MM.1S (cell line): Measurements from ENCODE around the gene KIF21B.

Source experiments
- EZH2 ChIP-seq: fragments of 300-600 bp; sonication (generic); optimal IDR thresholded peaks from 2 replicates; pipeline ENCODE3; 2017; ENCODE audit warnings: low read depth, mild to moderate bottlenecking, antibody characterized with exemption, low read length, mixed read lengths
- EZH2phosphoT487 ChIP-seq: fragments of 300-600 bp; sonication (generic); IDR thresholded peaks from 2 replicates; pipeline ENCODE4 v1.6.1; 2018; ENCODE audit warnings: antibody characterized with exemption, low read length
- TF ChIP-seq, protein P1 (sequence below): fragments of 300-600 bp; sonication (generic); IDR thresholded peaks from 2 replicates; pipeline ENCODE4 v1.5.1; 2016; ENCODE audit warnings: antibody characterized with exemption, low read length, mixed read lengths

GRCh38 chr1:201036188-201036842 lies 12.8 kb upstream of the KIF21B start:
- TF ChIP-seq, protein P1, sequence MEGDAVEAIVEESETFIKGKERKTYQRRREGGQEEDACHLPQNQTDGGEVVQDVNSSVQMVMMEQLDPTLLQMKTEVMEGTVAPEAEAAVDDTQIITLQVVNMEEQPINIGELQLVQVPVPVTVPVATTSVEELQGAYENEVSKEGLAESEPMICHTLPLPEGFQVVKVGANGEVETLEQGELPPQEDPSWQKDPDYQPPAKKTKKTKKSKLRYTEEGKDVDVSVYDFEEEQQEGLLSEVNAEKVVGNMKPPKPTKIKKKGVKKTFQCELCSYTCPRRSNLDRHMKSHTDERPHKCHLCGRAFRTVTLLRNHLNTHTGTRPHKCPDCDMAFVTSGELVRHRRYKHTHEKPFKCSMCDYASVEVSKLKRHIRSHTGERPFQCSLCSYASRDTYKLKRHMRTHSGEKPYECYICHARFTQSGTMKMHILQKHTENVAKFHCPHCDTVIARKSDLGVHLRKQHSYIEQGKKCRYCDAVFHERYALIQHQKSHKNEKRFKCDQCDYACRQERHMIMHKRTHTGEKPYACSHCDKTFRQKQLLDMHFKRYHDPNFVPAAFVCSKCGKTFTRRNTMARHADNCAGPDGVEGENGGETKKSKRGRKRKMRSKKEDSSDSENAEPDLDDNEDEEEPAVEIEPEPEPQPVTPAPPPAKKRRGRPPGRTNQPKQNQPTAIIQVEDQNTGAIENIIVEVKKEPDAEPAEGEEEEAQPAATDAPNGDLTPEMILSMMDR, result no peak
- TF ChIP-seq EZH2 (no peak), EZH2phosphoT487 (no peak)
